CD4-positive, alpha-beta memory T cell (primary cell): ENCODE measurements around the gene F2R. TPM values are rescaled to one million over a fixed set of nuclear protein-coding genes. Genes with fewer than 3 reads are reported as not detected.

Experiments used
- CTCF ChIA-PET: fragments of 350-600 bp; sonication (Branson Sonifier 250); formaldehyde crosslinking; loops from one replicate; lab custom pipeline; 2021; ENCODE audit warnings: inconsistent platforms; ENCODE audit not compliant: partially characterized antibody; lab: Charles Lee
- POLR2A ChIA-PET: fragments of 350-600 bp; sonication (Branson Sonifier 250); formaldehyde crosslinking; loops from one replicate; lab custom pipeline; 2021; ENCODE audit not compliant: partially characterized antibody; lab: Charles Lee
- DNase-seq, 5 donors: peaks; one replicate each; pipeline versions ENCODE4 v3.0.0 to v3.0.0-alpha.2; 2020 to 2022; ENCODE audit warnings: mixed read lengths in 1 of 5
- H3K27ac ChIP-seq: one replicate; pipeline ENCODE4 v1.7.0; 2013; ENCODE audit warnings: low read depth, low read length
- H3K27me3 ChIP-seq: 2 replicates; pipeline ENCODE4 v1.7.0; 2013; ENCODE audit warnings: mild to moderate bottlenecking, low read length, moderate library complexity; ENCODE audit not compliant: insufficient read depth
- H3K36me3 ChIP-seq: 2 replicates; pipeline ENCODE4 v1.7.0; 2013; ENCODE audit warnings: mild to moderate bottlenecking, low read length, moderate library complexity; ENCODE audit not compliant: insufficient read depth
- H3K4me1 ChIP-seq: 2 replicates; pipeline ENCODE4 v1.7.0; 2013; ENCODE audit warnings: mild to moderate bottlenecking, low read length, moderate library complexity; ENCODE audit not compliant: insufficient read depth
- H3K4me3 ChIP-seq, 2 donors: one replicate each; pipeline ENCODE4 v1.7.0; 2013; ENCODE audit warnings: low read length in 2 of 2, mild to moderate bottlenecking in 1 of 2
- H3K9me3 ChIP-seq, 2 donors: one replicate each; pipeline ENCODE4 v1.7.0; 2013; ENCODE audit warnings: low read length in 2 of 2, control low read depth in 1 of 2; ENCODE audit not compliant: control insufficient read depth in 1 of 2
- H3K27ac Mint-ChIP-seq, 7 donors: one replicate each; pipeline ENCODE4 v1.8.0; 2020 to 2021; ENCODE audit warnings: mixed read lengths in 7 of 7, mild to moderate bottlenecking in 6 of 7, inconsistent platforms in 3 of 7, moderate library complexity in 3 of 7
- H3K27me3 Mint-ChIP-seq, 2 donors: one replicate each; pipeline ENCODE4 v1.8.0; 2020 to 2021; ENCODE audit warnings: mixed read lengths in 2 of 2
- H3K36me3 Mint-ChIP-seq, 2 donors: one replicate each; pipeline ENCODE4 v1.8.0; 2020 to 2021; ENCODE audit warnings: mixed read lengths in 2 of 2, inconsistent platforms in 1 of 2, mild to moderate bottlenecking in 1 of 2
- H3K4me1 Mint-ChIP-seq, 4 donors: one replicate each; pipeline ENCODE4 v1.8.0; 2020 to 2021; ENCODE audit warnings: mixed read lengths in 4 of 4, mild to moderate bottlenecking in 1 of 4
- H3K4me3 Mint-ChIP-seq, 8 donors: one replicate each; pipeline ENCODE4 v1.8.0; 2020 to 2021; ENCODE audit warnings: mixed read lengths in 8 of 8, mild to moderate bottlenecking in 7 of 8, moderate library complexity in 6 of 8, inconsistent platforms in 3 of 8
- H3K9me3 Mint-ChIP-seq, 8 donors: one replicate each; pipeline ENCODE4 v1.8.0; 2020 to 2021; ENCODE audit warnings: mixed read lengths in 8 of 8, mild to moderate bottlenecking in 5 of 8, inconsistent platforms in 3 of 8, moderate library complexity in 1 of 8
- intact Hi-C: fragments of 100-400 bp; cut with micrococcal nuclease; formaldehyde crosslinking; loops from one replicate; pipeline ENCODE4 v1.15.1; 2023
- polyA plus RNA-seq, 2 donors: library from polyadenylated mRNA; unstranded; fragments of 300-500 nt; fragmentation: Illumina TruSeq; gene quantifications; one replicate each; pipeline ENCODE4 v1.2.3, GENCODE V29; 2021
- total RNA-seq, 2 experiments: library from RNA; stranded (reverse); gene quantifications; one replicate each; pipeline ENCODE4 v1.2.3, GENCODE V29; 2021

Gene F2R
- total RNA-seq (10 to 100 TPM; 12.4 to 14.6 TPM), polyA plus RNA-seq (1 to 10 TPM; 6.7 to 8.9 TPM)

DNA sequence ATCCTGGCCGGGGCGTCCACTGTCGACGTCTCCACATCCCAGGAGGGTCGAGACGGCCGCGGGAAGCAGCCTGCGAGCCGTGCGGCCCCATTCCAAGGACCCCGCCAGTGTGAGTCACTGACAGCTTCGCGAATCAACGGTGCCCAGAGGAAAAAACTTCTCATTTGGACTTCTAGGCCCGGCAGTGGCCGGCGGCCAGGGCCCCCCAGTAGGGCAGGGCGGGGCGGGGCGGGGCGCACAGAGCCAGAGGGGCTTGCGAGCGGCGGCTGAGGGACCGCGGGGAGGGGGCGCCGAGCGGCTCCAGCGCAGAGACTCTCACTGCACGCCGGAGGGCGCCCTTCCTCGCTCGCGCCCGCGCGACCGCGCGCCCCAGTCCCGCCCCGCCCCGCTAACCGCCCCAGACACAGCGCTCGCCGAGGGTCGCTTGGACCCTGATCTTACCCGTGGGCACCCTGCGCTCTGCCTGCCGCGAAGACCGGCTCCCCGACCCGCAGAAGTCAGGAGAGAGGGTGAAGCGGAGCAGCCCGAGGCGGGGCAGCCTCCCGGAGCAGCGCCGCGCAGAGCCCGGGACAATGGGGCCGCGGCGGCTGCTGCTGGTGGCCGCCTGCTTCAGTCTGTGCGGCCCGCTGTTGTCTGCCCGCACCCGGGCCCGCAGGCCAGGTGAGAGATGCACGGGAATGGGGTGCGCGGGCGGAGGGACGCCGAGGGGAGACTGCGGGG lies at the start of gene F2R:
Gene F2R (plus strand): TSS at position 391 of the 720 bp plus-strand sequence. CDS start 182 bp downstream, at position 573.
- Histone ChIP-seq H3K27me3 (no peaks in the 10 kb centered on the region), H3K9me3 (no peaks in the 10 kb centered on the region), H3K4me1 (peaks cover 26% of the 10 kb centered on the region), H3K27ac (peak within 1 kb of the TSS; percentile 51), H3K36me3 (no peaks in the 10 kb centered on the region), H3K4me3 (peak within 1 kb of the TSS in 1 of 2 donors; percentile 75)
- Mint-ChIP-seq H3K4me3 (peak within 1 kb of the TSS; percentile 67 to 90 (median 86)), H3K4me1 (peaks cover 13 to 43% (median 24%) of the 10 kb centered on the region in 4 donors), H3K27me3 (peaks cover 0 to 7% of the 10 kb centered on the region in 2 donors), H3K9me3 (no peaks in the 10 kb centered on the region), H3K27ac (peak within 1 kb of the TSS; percentile 22 to 80 (median 66)), H3K36me3 (no peaks in the 10 kb centered on the region)
- ChIA-PET POLR2A (interaction anchor here (1.7 to 5.0 kb wide), 4 partner anchors 17 to 60 kb away, joined by 11 to 41 read pairs (median 18); no protein-coding TSS in a partner anchor), CTCF (interaction anchor here (0.6 to 7.1 kb wide), 5 partner anchors 23 to 766 kb away, joined by 3 to 95 read pairs (median 3); no protein-coding TSS in a partner anchor)
- intact Hi-C loops = loop anchor here (1.0 kb wide), 4 partner anchors 17 to 115 kb away; no protein-coding TSS in a partner anchor
- DNase-seq = peak; percentile 51 to 58 (median 57)

DNA sequence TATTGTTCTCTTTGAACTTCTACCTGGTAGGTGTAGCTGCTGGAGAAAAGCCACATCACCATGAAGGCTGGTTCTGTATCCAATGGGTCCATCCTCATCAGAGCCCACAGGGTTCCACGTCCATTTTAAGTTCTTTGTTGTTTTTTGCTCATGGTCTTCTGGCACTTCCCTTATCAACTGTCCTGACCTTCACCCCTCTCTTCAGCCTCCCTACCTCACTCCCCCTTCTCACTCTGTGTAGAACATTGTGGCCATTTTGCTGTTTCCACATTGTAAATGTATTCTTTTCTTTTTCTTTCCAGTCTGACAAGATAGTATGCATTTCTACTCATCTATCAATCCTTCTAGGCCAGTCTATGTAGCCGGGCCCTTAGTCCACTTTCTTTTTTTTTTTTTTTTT lies 48.4 kb upstream of the F2R start:
- Histone ChIP-seq H3K9me3 (no peaks in the 10 kb centered on the region), H3K27ac (no peak overlapping the region), H3K4me1 (no peaks in the 10 kb centered on the region), H3K4me3 (no peak overlapping the region), H3K27me3 (no peaks in the 10 kb centered on the region), H3K36me3 (peaks cover 73% of the 10 kb centered on the region)
- intact Hi-C loops = no loop called here
- CTCF ChIA-PET = interaction anchor here (1.3 to 1.5 kb wide), 3 partner anchors 22 to 99 kb away, joined by 3 to 4 read pairs (median 3); no protein-coding TSS in a partner anchor
- H3K27me3 Mint-ChIP-seq = no peaks in the 10 kb centered on the region
- H3K4me3 Mint-ChIP-seq = no peak overlapping the region
- H3K36me3 Mint-ChIP-seq = peaks cover 76 to 88% of the 10 kb centered on the region in 2 donors
- POLR2A ChIA-PET = no interaction called here
- no peak for DNase-seq
- H3K4me1 Mint-ChIP-seq = peaks cover 0 to 1% (median 0%) of the 10 kb centered on the region in 4 donors
- H3K9me3 Mint-ChIP-seq = no peaks in the 10 kb centered on the region
- H3K27ac Mint-ChIP-seq = peak overlapping the region in 4 of 7 donors; percentile 2 to 74 (median 41)

DNA sequence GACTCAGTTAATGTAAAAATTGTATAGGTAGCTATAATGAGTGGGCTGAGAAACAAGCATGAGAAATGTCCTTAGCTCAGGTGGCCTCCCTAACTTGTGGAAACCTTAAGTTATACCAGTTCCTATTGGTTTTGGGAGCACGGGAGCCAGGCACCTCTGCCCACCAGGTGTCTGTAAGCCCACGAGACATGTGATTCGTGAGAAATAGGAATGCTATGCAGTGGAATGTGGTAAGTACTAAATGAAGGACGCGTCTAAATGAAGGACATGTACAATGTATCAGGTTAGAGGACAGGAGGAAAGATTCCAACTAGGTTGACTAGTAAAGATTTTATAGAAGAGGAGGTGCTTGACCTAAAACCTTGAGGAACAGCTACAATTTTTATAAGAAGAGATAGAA lies 46.7 kb upstream of the F2R start:
- H3K9me3 ChIP-seq = no peaks in the 10 kb centered on the region
- ChIA-PET POLR2A (no interaction called here), CTCF (interaction anchor here (1.0 to 1.5 kb wide), 2 partner anchors 21 to 105 kb away, joined by 4 to 7 read pairs; no protein-coding TSS in a partner anchor)
- intact Hi-C loops = no loop called here
- no peaks in the 10 kb centered on the region for H3K9me3 Mint-ChIP-seq
- peaks cover 71% of the 10 kb centered on the region for H3K36me3 ChIP-seq
- H3K4me1 Mint-ChIP-seq = no peaks in the 10 kb centered on the region
- H3K4me3 Mint-ChIP-seq = no peak overlapping the region
- no peaks in the 10 kb centered on the region for H3K4me1 ChIP-seq
- DNase-seq = no peak
- H3K27me3 Mint-ChIP-seq = no peaks in the 10 kb centered on the region
- H3K27ac Mint-ChIP-seq = peak overlapping the region in 2 of 7 donors; percentile 44 to 70
- H3K27ac ChIP-seq = no peak overlapping the region
- no peak overlapping the region for H3K4me3 ChIP-seq
- H3K36me3 Mint-ChIP-seq = peaks cover 74 to 85% of the 10 kb centered on the region in 2 donors
- no peaks in the 10 kb centered on the region for H3K27me3 ChIP-seq

DNA sequence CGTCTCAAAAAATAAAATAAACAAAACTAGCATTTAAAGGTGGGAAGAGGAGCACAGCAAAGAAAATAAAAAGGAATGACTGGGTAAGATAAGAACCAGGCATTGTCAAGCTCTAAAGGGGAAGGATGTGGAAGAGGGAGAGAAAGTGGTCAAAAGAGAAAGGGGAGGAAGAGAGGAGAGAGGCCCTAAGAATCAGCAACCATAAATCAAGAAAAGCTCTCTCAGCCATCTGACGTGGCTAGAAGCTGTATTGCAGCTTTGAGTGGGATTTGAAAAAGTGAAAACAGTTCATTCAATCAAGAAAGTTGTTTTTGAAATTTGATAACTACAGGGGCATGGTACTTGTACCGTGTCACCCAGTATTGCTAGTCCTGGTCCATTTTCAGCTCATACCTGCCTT lies 45.4 kb upstream of the F2R start:
- CTCF ChIA-PET = interaction anchor here (0.7 kb wide), 1 partner anchor 104 kb away, joined by 3 read pairs; no protein-coding TSS in a partner anchor
- H3K27me3 Mint-ChIP-seq = no peaks in the 10 kb centered on the region
- H3K36me3 ChIP-seq = peaks cover 73% of the 10 kb centered on the region
- no peak overlapping the region for H3K4me3 ChIP-seq
- no peak overlapping the region for H3K27ac ChIP-seq
- no peaks in the 10 kb centered on the region for H3K4me1 Mint-ChIP-seq
- POLR2A ChIA-PET = no interaction called here
- intact Hi-C loops = no loop called here
- H3K27me3 ChIP-seq = no peaks in the 10 kb centered on the region
- peak overlapping the region in 2 of 7 donors; percentile 23 to 59 for H3K27ac Mint-ChIP-seq
- H3K4me3 Mint-ChIP-seq = no peak overlapping the region
- no peak for DNase-seq
- peaks cover 73 to 85% of the 10 kb centered on the region in 2 donors for H3K36me3 Mint-ChIP-seq
- no peaks in the 10 kb centered on the region for H3K4me1 ChIP-seq
- H3K9me3 Mint-ChIP-seq = no peaks in the 10 kb centered on the region
- H3K9me3 ChIP-seq = no peaks in the 10 kb centered on the region

DNA sequence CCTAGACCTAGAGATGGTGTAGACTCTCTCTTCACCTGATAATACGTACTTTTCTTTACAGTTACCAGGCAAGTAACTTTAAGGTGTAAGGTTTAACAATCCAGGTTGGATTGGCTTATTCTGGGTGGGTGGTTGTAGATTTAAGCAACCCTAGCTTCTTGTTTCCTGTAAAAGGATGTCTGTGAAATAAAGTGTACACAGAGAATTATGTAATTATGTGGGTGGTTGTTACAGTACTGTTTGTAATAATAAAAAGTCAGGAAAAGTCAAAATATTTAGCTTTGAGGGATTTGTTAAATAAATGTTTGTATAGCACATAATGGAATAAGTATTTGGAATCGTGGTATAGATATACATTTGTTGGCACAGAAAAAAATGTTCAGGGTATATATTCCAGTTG lies 43.7 kb upstream of the F2R start:
- Histone ChIP-seq H3K4me1 (no peaks in the 10 kb centered on the region), H3K36me3 (peaks cover 80% of the 10 kb centered on the region), H3K27me3 (no peaks in the 10 kb centered on the region), H3K4me3 (no peak overlapping the region), H3K9me3 (no peaks in the 10 kb centered on the region), H3K27ac (no peak overlapping the region)
- ChIA-PET CTCF (interaction anchor here (1.0 kb wide), 1 partner anchor 103 kb away, joined by 6 read pairs; no protein-coding TSS in a partner anchor), POLR2A (no interaction called here)
- Mint-ChIP-seq H3K4me1 (no peaks in the 10 kb centered on the region), H3K9me3 (no peaks in the 10 kb centered on the region), H3K27me3 (no peaks in the 10 kb centered on the region), H3K4me3 (no peak overlapping the region), H3K36me3 (peaks cover 78 to 85% of the 10 kb centered on the region in 2 donors), H3K27ac (peak overlapping the region in 2 of 7 donors; percentile 25 to 37)
- intact Hi-C loops = no loop called here
- no peak for DNase-seq

DNA sequence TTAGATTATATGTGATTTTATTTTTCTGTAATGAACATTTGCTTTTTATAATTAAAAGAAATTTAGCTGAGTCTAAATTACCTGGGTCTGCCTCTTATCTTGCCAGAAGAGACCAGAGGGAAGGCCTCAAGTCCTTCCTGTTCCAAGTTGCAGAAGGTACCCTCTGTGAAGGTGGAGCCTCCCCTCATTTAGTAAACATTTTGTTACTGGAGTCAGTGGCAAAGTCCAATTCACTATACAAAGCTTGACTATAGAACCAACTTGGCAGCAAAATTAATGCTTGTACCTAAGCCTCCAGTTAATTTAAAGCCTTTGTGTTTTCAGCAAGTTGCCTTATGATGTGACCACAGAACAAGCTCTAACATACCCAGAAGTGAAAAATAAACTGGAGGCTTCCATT lies 42.8 kb upstream of the F2R start:
- Histone ChIP-seq H3K4me3 (no peak overlapping the region), H3K4me1 (no peaks in the 10 kb centered on the region), H3K36me3 (peaks cover 79% of the 10 kb centered on the region), H3K27me3 (no peaks in the 10 kb centered on the region), H3K27ac (no peak overlapping the region), H3K9me3 (no peaks in the 10 kb centered on the region)
- POLR2A ChIA-PET = no interaction called here
- Mint-ChIP-seq H3K9me3 (peaks cover 0 to 2% (median 0%) of the 10 kb centered on the region in 8 donors), H3K27ac (no peak overlapping the region), H3K27me3 (no peaks in the 10 kb centered on the region), H3K4me3 (no peak overlapping the region), H3K4me1 (no peaks in the 10 kb centered on the region), H3K36me3 (peaks cover 76 to 83% of the 10 kb centered on the region in 2 donors)
- CTCF ChIA-PET = interaction anchor here (1.3 to 1.7 kb wide), 3 partner anchors 9 to 102 kb away, joined by 3 to 9 read pairs (median 6); no protein-coding TSS in a partner anchor
- intact Hi-C loops = no loop called here
- no peak for DNase-seq
